H1 (cell line): ENCODE data around the gene COL4A2. TPM values are rescaled to one million over a fixed set of nuclear protein-coding genes. Genes with fewer than 3 reads are reported as not detected.

ENCODE experiments used
- CTCF ChIA-PET: fragments of 300-600 bp; sonication (Branson Sonifier 250); formaldehyde crosslinking; loops from one replicate; lab custom pipeline; 2021; ENCODE audit not compliant: partially characterized antibody; lab: Charles Lee
- POLR2A ChIA-PET: fragments of 300-600 bp; sonication (Branson Sonifier 250); formaldehyde crosslinking; loops from one replicate; lab custom pipeline; 2021; ENCODE audit warnings: inconsistent platforms; ENCODE audit not compliant: partially characterized antibody; lab: Charles Lee
- DNase-seq, 2 experiments: peaks; one replicate each; pipeline versions ENCODE4 v3.0.0 to v3.0.0-alpha.2; 2010 to 2022; ENCODE audit warnings: low spot score in 2 of 2, low read depth in 1 of 2, mixed read lengths in 1 of 2
- FAIRE-seq: peaks from 2 replicates; lab custom pipeline; 2011; peaks lifted over from hg19 to GRCh38; lab: Jason Lieb, UNC
- H2AFZ ChIP-seq: 2 replicates; pipeline ENCODE4 v1.8.1; 2012; ENCODE audit warnings: low read length, inconsistent platforms
- H2AK5ac ChIP-seq: 2 replicates; pipeline ENCODE4 v1.6.1; 2013; ENCODE audit warnings: low read depth, low read length
- H2BK120ac ChIP-seq: replicated peaks from 2 replicates; pipeline ENCODE3; 2013; ENCODE audit warnings: low read depth, low read length, inconsistent platforms
- H2BK12ac ChIP-seq: 2 replicates; pipeline ENCODE4 v1.6.1; 2013; ENCODE audit warnings: low read depth, low read length
- H2BK15ac ChIP-seq: 2 replicates; pipeline ENCODE4 v1.6.1; 2013; ENCODE audit warnings: low read length
- H2BK20ac ChIP-seq: 2 replicates; pipeline ENCODE4 v1.6.1; 2013; ENCODE audit warnings: low read length
- H2BK5ac ChIP-seq: 2 replicates; pipeline ENCODE4 v1.6.1; 2013; ENCODE audit warnings: low read depth, low read length
- H3K14ac ChIP-seq: 2 replicates; pipeline ENCODE4 v1.6.1; 2013; ENCODE audit warnings: inconsistent platforms; ENCODE audit not compliant: insufficient read length
- H3K18ac ChIP-seq: 2 replicates; pipeline ENCODE4 v1.6.1; 2013; ENCODE audit warnings: low read length; ENCODE audit errors: extremely low read depth
- H3K23ac ChIP-seq: 2 replicates; pipeline ENCODE4 v1.6.1; 2013; ENCODE audit warnings: inconsistent platforms; ENCODE audit not compliant: insufficient read length
- H3K23me2 ChIP-seq: 2 replicates; pipeline ENCODE4 v1.6.1; 2013; ENCODE audit warnings: low read depth, low read length
- H3K27ac ChIP-seq: 2 replicates; pipeline ENCODE4 v1.6.1; 2011; ENCODE audit warnings: low read depth, low read length, inconsistent platforms
- H3K27me3 ChIP-seq, 4 experiments: replicated peaks in 1 of 4; 1 replicate in 1 of 4; 2 replicates in 3 of 4; pipeline versions ENCODE4 v1.6.1 to v1.8.1; 2011 to 2013; ENCODE audit warnings: low read length in 3 of 4, mild to moderate bottlenecking in 3 of 4, inconsistent platforms in 2 of 4, mixed read lengths in 2 of 4, moderate library complexity in 1 of 4; ENCODE audit not compliant: control insufficient read depth in 3 of 4, insufficient read depth in 3 of 4; ENCODE audit errors: extremely low read depth in 1 of 4
- H3K36me3 ChIP-seq, 4 experiments: 2 replicates each; pipeline versions ENCODE4 v1.6.1 to v1.8.1; 2011 to 2013; ENCODE audit warnings: mild to moderate bottlenecking in 4 of 4, low read length in 3 of 4, moderate library complexity in 2 of 4, control low read depth in 1 of 4, inconsistent platforms in 1 of 4; ENCODE audit not compliant: insufficient read depth in 4 of 4, control insufficient read depth in 2 of 4
- H3K4ac ChIP-seq: replicated peaks from 2 replicates; pipeline ENCODE3; 2013; ENCODE audit warnings: low read length, low read depth, mixed read lengths, inconsistent platforms; ENCODE audit not compliant: insufficient read length
- H3K4me1 ChIP-seq, 4 experiments: replicated peaks in 1 of 4; 1 replicate in 1 of 4; 2 replicates in 3 of 4; pipeline versions ENCODE4 v1.6.1 to v1.8.1; 2011 to 2013; ENCODE audit warnings: low read length in 3 of 4, inconsistent platforms in 2 of 4, mixed read lengths in 1 of 4; ENCODE audit not compliant: insufficient read depth in 4 of 4, control insufficient read depth in 3 of 4
- H3K4me2 ChIP-seq, 2 experiments: 2 replicates each; pipeline versions ENCODE4 v1.6.1 to v1.8.1; 2011 to 2013; ENCODE audit warnings: low read depth in 2 of 2, low read length in 2 of 2, control low read depth in 1 of 2, inconsistent platforms in 1 of 2, mild to moderate bottlenecking in 1 of 2; ENCODE audit not compliant: insufficient read depth in 1 of 2
- H3K4me3 ChIP-seq, 4 experiments: fragments of 200-600, 300-600 bp in 1 of 4; sonication (generic), shearing (Covaris generic), sonication (Bioruptor Twin) in 1 of 4; 2 replicates each; pipeline versions ENCODE4 v1.5.1 to v1.8.1; 2011 to 2016; ENCODE audit warnings: low read length in 4 of 4, low read depth in 3 of 4, control low read depth in 2 of 4, inconsistent platforms in 2 of 4, mild to moderate bottlenecking in 2 of 4, mixed read lengths in 1 of 4, moderate library complexity in 1 of 4; ENCODE audit not compliant: insufficient read depth in 2 of 4; ENCODE audit errors: extremely low read depth in 1 of 4
- H3K56ac ChIP-seq: replicated peaks from 2 replicates; pipeline ENCODE3; 2013; ENCODE audit warnings: low read depth, mild to moderate bottlenecking, mixed read lengths, low read length, inconsistent platforms; ENCODE audit not compliant: insufficient read length
- H3K79me1 ChIP-seq: 2 replicates; pipeline ENCODE4 v1.6.1; 2013; ENCODE audit warnings: low read depth, low read length, control low read depth
- H3K79me2 ChIP-seq, 2 experiments: 2 replicates each; pipeline versions ENCODE4 v1.6.1 to v1.8.1; 2012 to 2013; ENCODE audit warnings: low read length in 2 of 2, mild to moderate bottlenecking in 2 of 2, inconsistent platforms in 1 of 2; ENCODE audit not compliant: insufficient read depth in 2 of 2, control insufficient read depth in 1 of 2
- H3K9ac ChIP-seq, 4 experiments: replicated peaks in 1 of 4; 1 replicate in 1 of 4; 2 replicates in 3 of 4; pipeline versions ENCODE4 v1.6.1 to v1.8.1; 2011 to 2013; ENCODE audit warnings: low read depth in 3 of 4, low read length in 3 of 4, control low read depth in 2 of 4, mild to moderate bottlenecking in 2 of 4, moderate library complexity in 2 of 4, inconsistent platforms in 1 of 4; ENCODE audit errors: extremely low read depth in 1 of 4
- H3K9me3 ChIP-seq, 2 experiments: 2 replicates each; pipeline versions ENCODE4 v1.6.1 to v1.8.1; 2012 to 2013; ENCODE audit warnings: mild to moderate bottlenecking in 2 of 2, moderate library complexity in 2 of 2, control low read depth in 1 of 2, inconsistent platforms in 1 of 2, low read depth in 1 of 2, low read length in 1 of 2, mixed read lengths in 1 of 2; ENCODE audit not compliant: insufficient read depth in 2 of 2
- H4K20me1 ChIP-seq, 2 experiments: replicated peaks in 1 of 2; 2 replicates each; pipeline versions ENCODE3 to v1.8.1; 2011 to 2013; ENCODE audit warnings: inconsistent platforms in 2 of 2, low read length in 2 of 2, mild to moderate bottlenecking in 1 of 2; ENCODE audit not compliant: insufficient read depth in 2 of 2, control insufficient read depth in 1 of 2
- H4K5ac ChIP-seq: 2 replicates; pipeline ENCODE4 v1.6.1; 2013; ENCODE audit warnings: low read length, low read depth, mixed read lengths, inconsistent platforms; ENCODE audit not compliant: insufficient read length
- H4K8ac ChIP-seq: 2 replicates; pipeline ENCODE4 v1.8.0; 2013; ENCODE audit warnings: mild to moderate bottlenecking, moderate library complexity, low read length, inconsistent platforms; ENCODE audit not compliant: insufficient read depth; ENCODE audit errors: extremely low read depth
- H4K91ac ChIP-seq: replicated peaks from 2 replicates; pipeline ENCODE3; 2013; ENCODE audit warnings: low read length, mixed read lengths, inconsistent platforms; ENCODE audit not compliant: insufficient read length
- POU5F1 ChIP-seq: IDR thresholded peaks from 2 replicates; pipeline ENCODE4 v1.6.1; 2011; ENCODE audit warnings: low read depth, mild to moderate bottlenecking, low read length, moderate library complexity
- SIX5 ChIP-seq: IDR thresholded peaks from 2 replicates; pipeline ENCODE4 v1.6.1; 2011; ENCODE audit warnings: mild to moderate bottlenecking, low read depth, low read length
- TBP ChIP-seq: IDR thresholded peaks from 2 replicates; pipeline ENCODE4 v1.6.1; 2011; ENCODE audit warnings: low read depth, low read length, improper control_type of control experiment
- YY1 ChIP-seq: IDR thresholded peaks from 2 replicates; pipeline ENCODE4 v1.6.1; 2011; ENCODE audit warnings: low read depth, mild to moderate bottlenecking, low read length
- WGBS, 2 experiments: shearing (Covaris generic) in 1 of 2; methylation state at CpG; one replicate each; pipeline versions ENCODE4 v1.1.6 to v1.1.7; 2013 to 2015; ENCODE audit warnings: low lambda C conversion rate in 2 of 2, mixed read lengths in 2 of 2, inconsistent platforms in 1 of 2, low coverage in 1 of 2, missing lambda C conversion rate in 1 of 2; ENCODE audit not compliant: insufficient replicate concordance in 2 of 2, insufficient coverage in 1 of 2, insufficient read length in 1 of 2; ENCODE audit errors: extremely low coverage in 1 of 2, missing lambda C conversion rate in 1 of 2; 5-methylcytosine and 5-hydroxymethylcytosine counted together
- polyA plus RNA-seq, 7 experiments: library from polyadenylated mRNA; depleted of rRNA in 3 of 7; stranded (reverse) in 5 of 7; unstranded in 2 of 7; fragments of >200 nt in 5 of 7; fragments of 200-250 nt in 2 of 7; gene quantifications; 1 replicate in 5 of 7; 2 replicates in 1 of 7; 4 replicates in 1 of 7; pipeline versions ENCODE4 v1.2.1 to v1.2.3, GENCODE V29; 2011 to 2013; ENCODE audit warnings: missing spikeins in 2 of 7, mixed read lengths in 2 of 7
- total RNA-seq: library from RNA; stranded (reverse); fragmentation: NEBNext Ultra II Directional; extraction: Animal tissue kit (Norgen Biotek cat#: 25700); gene quantifications from 2 replicates; pipeline ENCODE4 v1.2.1, GENCODE V29; 2021

Gene COL4A2
- total and polyA plus RNA-seq, 2 of the 8 experiments (the other 6 are each of a cell fraction or from before 2014, with no cell fraction given): 80.4 to 87.3 TPM

DNA sequence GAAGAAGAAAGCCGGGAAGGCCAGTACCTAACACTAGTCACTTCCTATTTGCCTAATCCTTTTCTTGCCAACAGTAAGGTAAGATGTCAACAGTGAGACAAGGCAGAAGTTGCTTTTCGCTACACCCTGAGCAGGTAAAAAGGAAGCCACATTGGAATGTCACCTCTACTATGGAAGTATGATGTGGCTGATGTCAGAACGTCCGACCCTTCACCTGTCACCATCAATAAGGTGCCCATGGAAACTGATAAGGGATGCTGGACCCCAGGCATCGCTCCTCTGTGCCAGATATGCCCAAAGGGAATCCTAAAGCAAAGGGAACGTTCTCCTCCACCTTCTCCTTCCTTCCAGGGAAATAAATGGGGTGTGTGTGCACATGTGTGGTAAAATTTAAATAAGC is 34.4 kb upstream of the COL4A2 start:
- Histone ChIP-seq H2BK120ac (no peak overlapping the region), H2BK5ac (no peak overlapping the region), H3K27ac (no peak overlapping the region), H3K36me3 (no peaks in the 10 kb centered on the region; a peak in 2 of 8 replicates), H3K9me3 (no peaks in the 10 kb centered on the region), H3K14ac (no peak overlapping the region), H2AFZ (no peak overlapping the region), H3K9ac (no peak overlapping the region), H2BK20ac (no peak overlapping the region), H2BK15ac (no peak overlapping the region), H3K4ac (no peak overlapping the region), H3K18ac (no peak overlapping the region), H3K56ac (no peak overlapping the region), H2AK5ac (no peak overlapping the region), H3K27me3 (no peaks in the 10 kb centered on the region; a peak in 1 of 7 replicates), H3K4me1 (peaks cover 3 to 13% (median 5%) of the 10 kb centered on the region in 4 experiments; a peak in 5 of 7 replicates), H4K5ac (no peak overlapping the region), H4K91ac (no peak overlapping the region), H3K4me2 (no peak overlapping the region), H3K79me2 (peaks cover 0 to 7% of the 10 kb centered on the region in 2 experiments; a peak in 2 of 4 replicates), H3K79me1 (peaks cover 10% of the 10 kb centered on the region; the same call in 1 of the 2 replicates), H3K23ac (no peak overlapping the region), H4K8ac (no peak overlapping the region), H3K4me3 (no peak overlapping the region), H4K20me1 (no peaks in the 10 kb centered on the region), H3K23me2 (no peaks in the 10 kb centered on the region), H2BK12ac (no peak overlapping the region)
- FAIRE-seq (no peak), DNase-seq (no peak)
- ChIA-PET POLR2A (no interaction called here), CTCF (interaction anchor here (4.7 kb wide), 1 partner anchor 9 kb away, joined by 28 read pairs; no protein-coding TSS in a partner anchor)
- 88% methylated on average over 6 of the region's 6 CpGs; no CpG with 5 or more reads in 1 of the 2 experiments for whole genome bisulfite sequencing, 2 experiments
- TF ChIP-seq TBP (no peak), YY1 (no peak), POU5F1 (no peak), SIX5 (no peak)
